Neural progenitor cell (in vitro differentiated cells): Measurements from ENCODE around the gene OLAH.

ENCODE experiments used
- CTCF ChIP-seq: fragments of 200-600 bp; sonication (generic); IDR thresholded peaks from 2 replicates; pipeline ENCODE4 v1.5.1; 2017; ENCODE audit warnings: antibody characterized with exemption, mild to moderate bottlenecking
- EZH2 ChIP-seq: fragments of 200-600 bp; sonication (generic); IDR thresholded peaks from 2 replicates; pipeline ENCODE4 v1.6.1; 2017; ENCODE audit warnings: antibody characterized with exemption, mild to moderate bottlenecking, moderate library complexity
- EZH2phosphoT487 ChIP-seq: fragments of 200-600 bp; sonication (generic); IDR thresholded peaks from 2 replicates; pipeline ENCODE4 v1.6.1; 2017; ENCODE audit warnings: antibody characterized with exemption

GRCh38 chr10:14995964-14996565 is 47.7 kb upstream of the OLAH start:
- TF ChIP-seq CTCF (no peak), EZH2phosphoT487 (no peak), EZH2 (no peak)
